Measurements from ENCODE around the gene PPARA.

PPARA gene

DNA sequence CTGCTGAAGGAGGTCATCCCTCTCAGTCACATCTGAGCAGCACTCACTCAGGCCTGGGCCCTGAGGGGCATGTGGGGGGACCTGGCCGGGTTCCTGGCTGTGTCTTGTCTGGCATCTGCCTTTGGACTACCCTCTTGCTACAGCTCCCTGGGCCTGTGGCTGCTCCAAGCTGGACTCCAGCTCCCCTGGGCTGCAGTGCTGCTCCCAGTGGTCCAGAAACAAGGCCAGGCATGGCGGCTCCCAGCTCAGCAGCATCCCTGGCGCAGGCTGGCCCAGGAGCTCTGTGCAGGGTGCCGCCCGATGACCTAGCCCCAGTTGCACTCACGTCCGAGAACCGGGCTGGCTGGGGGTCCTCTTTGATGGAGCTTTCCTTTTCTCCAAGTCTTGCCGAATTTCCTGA is 94.4 kb downstream of the PPARA start:
- no peak overlapping the region for H2AFZ ChIP-seq (ENCODE audit: low read length)
- H3K9me3 ChIP-seq (replicated peaks; ENCODE audit: insufficient read depth, low read length) = no peaks in the 10 kb centered on the region
- no peaks in the 10 kb centered on the region for H3F3A ChIP-seq (ENCODE audit: insufficient read depth, low read length)
- no peak overlapping the region for H3K4me3 ChIP-seq (ENCODE audit: low read length)
- no peak overlapping the region for H3K9ac ChIP-seq (ENCODE audit: low read length)
- no peak for DNase-seq
- 0 out of 2 replicates have a peak, but pooled peaks cover 3% of the 10 kb centered on the region for H3K79me2 ChIP-seq (ENCODE audit: low read length)
- TF ChIP-seq, protein P1, sequence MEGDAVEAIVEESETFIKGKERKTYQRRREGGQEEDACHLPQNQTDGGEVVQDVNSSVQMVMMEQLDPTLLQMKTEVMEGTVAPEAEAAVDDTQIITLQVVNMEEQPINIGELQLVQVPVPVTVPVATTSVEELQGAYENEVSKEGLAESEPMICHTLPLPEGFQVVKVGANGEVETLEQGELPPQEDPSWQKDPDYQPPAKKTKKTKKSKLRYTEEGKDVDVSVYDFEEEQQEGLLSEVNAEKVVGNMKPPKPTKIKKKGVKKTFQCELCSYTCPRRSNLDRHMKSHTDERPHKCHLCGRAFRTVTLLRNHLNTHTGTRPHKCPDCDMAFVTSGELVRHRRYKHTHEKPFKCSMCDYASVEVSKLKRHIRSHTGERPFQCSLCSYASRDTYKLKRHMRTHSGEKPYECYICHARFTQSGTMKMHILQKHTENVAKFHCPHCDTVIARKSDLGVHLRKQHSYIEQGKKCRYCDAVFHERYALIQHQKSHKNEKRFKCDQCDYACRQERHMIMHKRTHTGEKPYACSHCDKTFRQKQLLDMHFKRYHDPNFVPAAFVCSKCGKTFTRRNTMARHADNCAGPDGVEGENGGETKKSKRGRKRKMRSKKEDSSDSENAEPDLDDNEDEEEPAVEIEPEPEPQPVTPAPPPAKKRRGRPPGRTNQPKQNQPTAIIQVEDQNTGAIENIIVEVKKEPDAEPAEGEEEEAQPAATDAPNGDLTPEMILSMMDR (IDR thresholded peaks at IDR 0.05; ENCODE audit: low read length) = no peak
- no peak for TF ChIP-seq EZH2phosphoT487 (IDR thresholded peaks at IDR 0.05; ENCODE audit: low read length)
- no peak for TF ChIP-seq EZH2 (optimal IDR thresholded peaks at IDR 0.05; ENCODE audit: low read depth, low read length)
- H3K4me2 ChIP-seq (ENCODE audit: low read depth, low read length) = no peak overlapping the region
- no peaks in the 10 kb centered on the region for H4K20me1 ChIP-seq (ENCODE audit: insufficient read depth, low read length)
- H3K36me3 ChIP-seq (replicated peaks; ENCODE audit: insufficient read depth, low read length) = no peaks in the 10 kb centered on the region
- no peaks in the 10 kb centered on the region for H3K4me1 ChIP-seq (ENCODE audit: low read length)
- H3K27me3 ChIP-seq (replicated peaks; ENCODE audit: insufficient read depth, low read length) = no peaks in the 10 kb centered on the region
- H3K27ac ChIP-seq (ENCODE audit: low read length) = no peak overlapping the region
- H3K9me2 ChIP-seq (replicated peaks; ENCODE audit: insufficient read depth, low read length) = no peaks in the 10 kb centered on the region

DNA sequence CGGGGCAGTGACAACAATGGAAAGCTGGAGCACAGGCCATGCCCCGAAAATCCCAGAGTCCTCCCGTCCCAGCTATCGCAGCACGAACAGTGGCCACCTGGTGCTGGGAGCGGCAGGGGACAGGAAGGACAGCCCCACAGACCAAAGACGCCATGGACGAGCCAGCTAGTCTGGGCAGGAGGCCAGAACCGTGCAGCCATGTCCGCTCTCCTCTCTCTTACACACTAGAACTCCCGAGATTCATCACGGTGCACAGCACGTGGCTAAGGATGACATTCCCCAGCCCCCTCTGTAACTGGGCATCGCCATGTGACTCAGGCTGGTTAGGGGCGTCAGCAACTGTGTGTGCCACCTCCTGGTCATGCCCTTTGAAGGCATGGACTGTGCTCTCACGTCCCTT is 95.2 kb downstream of the PPARA start:
- H4K20me1 ChIP-seq (ENCODE audit: insufficient read depth, low read length) = no peaks in the 10 kb centered on the region
- no peak overlapping the region for H3K9ac ChIP-seq (ENCODE audit: low read length)
- TF ChIP-seq EZH2 (optimal IDR thresholded peaks at IDR 0.05; ENCODE audit: low read depth, low read length) (no peak), EZH2phosphoT487 (IDR thresholded peaks at IDR 0.05; ENCODE audit: low read length) (no peak)
- TF ChIP-seq, protein P1 (IDR thresholded peaks at IDR 0.05; ENCODE audit: low read length) = no peak

DNA sequence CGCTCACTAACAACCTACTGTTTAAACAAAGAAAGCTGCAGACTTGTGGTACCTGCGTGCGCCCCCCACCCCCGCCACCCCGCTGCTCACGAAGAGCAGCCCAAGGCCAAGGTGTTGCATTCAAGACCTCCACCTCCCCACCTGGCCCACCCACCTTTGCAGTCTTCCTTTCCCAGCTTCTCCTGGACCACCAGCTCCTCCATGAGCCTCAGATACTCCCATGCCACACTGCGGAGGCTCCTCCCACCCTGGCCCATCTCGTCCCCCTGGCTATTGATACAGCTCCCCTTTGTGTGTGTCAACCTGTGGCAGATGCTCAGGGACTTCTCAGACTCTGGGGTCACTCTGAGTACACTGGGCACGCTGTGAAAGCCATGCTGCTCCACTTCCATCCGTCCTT is 95.9 kb downstream of the PPARA start:
- no peak overlapping the region for H3K27ac ChIP-seq (ENCODE audit: low read length)
- no peak for DNase-seq
- TF ChIP-seq EZH2phosphoT487 (IDR thresholded peaks at IDR 0.05; ENCODE audit: low read length) (no peak), EZH2 (optimal IDR thresholded peaks at IDR 0.05; ENCODE audit: low read depth, low read length) (no peak)
- TF ChIP-seq, protein P1 (IDR thresholded peaks at IDR 0.05; ENCODE audit: low read length) = no peak
- H3K79me2 ChIP-seq (ENCODE audit: low read length) = 0 out of 2 replicates have a peak, but pooled peaks cover 3% of the 10 kb centered on the region
- no peaks in the 10 kb centered on the region for H3K9me3 ChIP-seq (replicated peaks; ENCODE audit: insufficient read depth, low read length)
- 0 out of 2 replicates have a peak, but pooled peaks cover 3% of the 10 kb centered on the region for H3K4me1 ChIP-seq (ENCODE audit: low read length)
- no peak overlapping the region for H3K4me2 ChIP-seq (ENCODE audit: low read depth, low read length)
- H3K27me3 ChIP-seq (replicated peaks; ENCODE audit: insufficient read depth, low read length) = no peaks in the 10 kb centered on the region
- no peaks in the 10 kb centered on the region for H4K20me1 ChIP-seq (ENCODE audit: insufficient read depth, low read length)
- no peaks in the 10 kb centered on the region for H3F3A ChIP-seq (ENCODE audit: insufficient read depth, low read length)
- no peak overlapping the region for H3K9ac ChIP-seq (ENCODE audit: low read length)
- no peaks in the 10 kb centered on the region for H3K36me3 ChIP-seq (replicated peaks; ENCODE audit: insufficient read depth, low read length)
- H3K9me2 ChIP-seq (replicated peaks; ENCODE audit: insufficient read depth, low read length) = no peaks in the 10 kb centered on the region
- H3K4me3 ChIP-seq (ENCODE audit: low read length) = no peak overlapping the region
- no peak overlapping the region for H2AFZ ChIP-seq (ENCODE audit: low read length)

More for the DNA sequence above, 95.2 kb downstream of the PPARA start:
- Histone ChIP-seq H3K27me3 (replicated peaks; ENCODE audit: insufficient read depth, low read length) (no peaks in the 10 kb centered on the region), H3K4me3 (ENCODE audit: low read length) (no peak overlapping the region), H3K4me1 (ENCODE audit: low read length) (no peaks in the 10 kb centered on the region), H3K36me3 (replicated peaks; ENCODE audit: insufficient read depth, low read length) (no peaks in the 10 kb centered on the region), H3K9me3 (replicated peaks; ENCODE audit: insufficient read depth, low read length) (no peaks in the 10 kb centered on the region), H3K79me2 (ENCODE audit: low read length) (0 out of 2 replicates have a peak, but pooled peaks cover 3% of the 10 kb centered on the region), H3K27ac (ENCODE audit: low read length) (no peak overlapping the region), H3K4me2 (ENCODE audit: low read depth, low read length) (no peak overlapping the region), H3F3A (ENCODE audit: insufficient read depth, low read length) (no peaks in the 10 kb centered on the region), H3K9me2 (replicated peaks; ENCODE audit: insufficient read depth, low read length) (no peaks in the 10 kb centered on the region), H2AFZ (ENCODE audit: low read length) (no peak overlapping the region)
- no peak for DNase-seq

Measured in MM.1S (cell line).